Liver (tissue), 9 donors: ENCODE data around the gene ATOX1. TPM values are rescaled to one million over a fixed set of nuclear protein-coding genes. Genes with fewer than 3 reads are reported as not detected.

ENCODE experiments used
- DNase-seq: peaks from one replicate; pipeline ENCODE4 v3.0.0-alpha.2; 2017; ENCODE audit warnings: low spot score
- H3K27ac ChIP-seq, 2 donors: one replicate each; pipeline ENCODE4 v1.7.0; 2013; ENCODE audit warnings: inconsistent platforms in 2 of 2, low read length in 2 of 2, control low read depth in 1 of 2, low read depth in 1 of 2, mild to moderate bottlenecking in 1 of 2
- H3K27me3 ChIP-seq, 4 donors: one replicate each; pipeline versions ENCODE4 v1.6.1 to v1.7.0; 2013; ENCODE audit warnings: low read length in 3 of 4, inconsistent platforms in 1 of 4, mild to moderate bottlenecking in 1 of 4, moderate library complexity in 1 of 4; ENCODE audit not compliant: control insufficient read depth in 4 of 4, insufficient read depth in 4 of 4
- H3K36me3 ChIP-seq, 4 donors: one replicate each; pipeline versions ENCODE4 v1.6.1 to v1.7.0; 2013; ENCODE audit warnings: low read length in 3 of 4, mild to moderate bottlenecking in 3 of 4, low read depth in 1 of 4, moderate library complexity in 1 of 4; ENCODE audit not compliant: control insufficient read depth in 4 of 4, insufficient read depth in 3 of 4
- H3K4me1 ChIP-seq, 4 donors: one replicate each; pipeline versions ENCODE4 v1.6.1 to v1.7.0; 2013; ENCODE audit warnings: low read length in 3 of 4, mild to moderate bottlenecking in 3 of 4, moderate library complexity in 1 of 4; ENCODE audit not compliant: control insufficient read depth in 4 of 4, insufficient read depth in 4 of 4
- H3K4me3 ChIP-seq, 3 donors: one replicate each; pipeline versions ENCODE4 v1.6.1 to v1.7.0; 2013; ENCODE audit warnings: low read length in 3 of 3, control low read depth in 1 of 3, low read depth in 1 of 3, mild to moderate bottlenecking in 1 of 3
- H3K9ac ChIP-seq, 2 donors: one replicate each; pipeline ENCODE4 v1.7.0; 2013; ENCODE audit warnings: low read length in 2 of 2, mild to moderate bottlenecking in 2 of 2, moderate library complexity in 2 of 2, control low read depth in 1 of 2, low read depth in 1 of 2
- H3K9me3 ChIP-seq, 4 donors: one replicate each; pipeline versions ENCODE4 v1.6.1 to v1.7.0; 2013; ENCODE audit warnings: low read length in 3 of 4; ENCODE audit not compliant: control insufficient read depth in 4 of 4
- EGR1 ChIP-seq, 2 donors: IDR thresholded peaks; 2 replicates each; pipeline ENCODE4 v1.6.1; 2016 to 2018; ENCODE audit warnings: antibody characterized with exemption in 2 of 2, low read depth in 2 of 2
- FOXA1 ChIP-seq: IDR thresholded peaks from 2 replicates; pipeline ENCODE4 v1.6.1; 2016; ENCODE audit warnings: antibody characterized with exemption
- FOXA2 ChIP-seq: IDR thresholded peaks from 2 replicates; pipeline ENCODE4 v1.6.1; 2016; ENCODE audit warnings: antibody characterized with exemption
- GABPA ChIP-seq, 2 donors: IDR thresholded peaks in 1 of 2; conservative IDR thresholded peaks in 1 of 2; 2 replicates each; pipeline ENCODE4 v1.6.1; 2016; ENCODE audit warnings: antibody characterized with exemption in 2 of 2, mild to moderate bottlenecking in 1 of 2, moderate library complexity in 1 of 2
- HNF4A ChIP-seq, 2 donors: conservative IDR thresholded peaks; 2 replicates each; pipeline ENCODE4 v1.6.1; 2016; ENCODE audit warnings: antibody characterized with exemption in 2 of 2, mild to moderate bottlenecking in 2 of 2
- HNF4G ChIP-seq: IDR thresholded peaks from 2 replicates; pipeline ENCODE4 v1.6.1; 2016; ENCODE audit warnings: antibody characterized with exemption
- JUND ChIP-seq, 2 donors: IDR thresholded peaks; 2 replicates each; pipeline ENCODE4 v1.6.1; 2016; ENCODE audit warnings: antibody characterized with exemption in 2 of 2
- NR2F2 ChIP-seq: IDR thresholded peaks from 2 replicates; pipeline ENCODE4 v1.6.1; 2016; ENCODE audit warnings: antibody characterized with exemption
- RAD21 ChIP-seq, 2 donors: IDR thresholded peaks; 2 replicates each; pipeline ENCODE4 v1.6.1; 2016; ENCODE audit warnings: antibody characterized with exemption in 2 of 2, mild to moderate bottlenecking in 2 of 2
- RXRA ChIP-seq, 2 donors: IDR thresholded peaks; 2 replicates each; pipeline ENCODE4 v1.6.1; 2017 to 2018; ENCODE audit warnings: antibody characterized with exemption in 2 of 2, mild to moderate bottlenecking in 1 of 2
- SP1 ChIP-seq: IDR thresholded peaks from 2 replicates; pipeline ENCODE4 v1.6.1; 2018; ENCODE audit warnings: antibody characterized with exemption, mild to moderate bottlenecking
- TAF1 ChIP-seq: conservative IDR thresholded peaks from 2 replicates; pipeline ENCODE4 v1.6.1; 2016; ENCODE audit warnings: antibody characterized with exemption, mild to moderate bottlenecking
- YY1 ChIP-seq: IDR thresholded peaks from 2 replicates; pipeline ENCODE4 v1.6.1; 2016; ENCODE audit warnings: antibody characterized with exemption, mild to moderate bottlenecking
- WGBS: extraction: QIAGEN DNeasy Blood & Tissue Kit; methylation state at CpG from one replicate; pipeline ENCODE4 v1.1.7; 2013; 5-methylcytosine and 5-hydroxymethylcytosine counted together
- polyA plus RNA-seq, 2 donors: library from polyadenylated mRNA; stranded (reverse) in 1 of 2; unstranded in 1 of 2; fragments of 200-250 nt in 1 of 2; fragments of >200 nt in 1 of 2; fragmentation: Nextera tagmentation in 1 of 2; extraction: Ambion mirVana in 1 of 2; gene quantifications; one replicate each; pipeline versions ENCODE4 v1.2.1 to v1.2.3, GENCODE V29; 2013 to 2015
- total RNA-seq, 2 donors: library from RNA; depleted of rRNA; stranded (reverse); fragments of >200 nt; gene quantifications; one replicate each; pipeline ENCODE4 v1.2.3, GENCODE V29; 2014
- TF ChIP-seq, protein P1 (sequence below): fragments of 150-350 bp; IDR thresholded peaks from 2 replicates; pipeline ENCODE4 v1.5.1; 2017; ENCODE audit warnings: improper control_type of control experiment, low read depth, low read length; ENCODE audit not compliant: missing input control
- TF ChIP-seq, protein P2 (sequence below): IDR thresholded peaks from 2 replicates; pipeline ENCODE4 v1.6.1; 2016; ENCODE audit warnings: antibody characterized with exemption
- TF ChIP-seq, protein P3 (sequence below): IDR thresholded peaks from 2 replicates; pipeline ENCODE4 v1.6.1; 2016; ENCODE audit warnings: antibody characterized with exemption, mild to moderate bottlenecking
- TF ChIP-seq, protein P4 (sequence below): IDR thresholded peaks from 2 replicates; pipeline ENCODE4 v1.6.1; 2016; ENCODE audit warnings: antibody characterized with exemption
- TF ChIP-seq, protein P5 (sequence below): IDR thresholded peaks from 2 replicates; pipeline ENCODE4 v1.6.1; 2016; ENCODE audit warnings: antibody characterized with exemption
- donor health status: healthy.
- donor health status: healthy.
- donor health status: healthy.
- donor health status: healthy.
- donor health status: healthy.

Gene ATOX1
- total and polyA plus RNA-seq, 4 donors: 25.9 to 307 (median 95.6) TPM

DNA sequence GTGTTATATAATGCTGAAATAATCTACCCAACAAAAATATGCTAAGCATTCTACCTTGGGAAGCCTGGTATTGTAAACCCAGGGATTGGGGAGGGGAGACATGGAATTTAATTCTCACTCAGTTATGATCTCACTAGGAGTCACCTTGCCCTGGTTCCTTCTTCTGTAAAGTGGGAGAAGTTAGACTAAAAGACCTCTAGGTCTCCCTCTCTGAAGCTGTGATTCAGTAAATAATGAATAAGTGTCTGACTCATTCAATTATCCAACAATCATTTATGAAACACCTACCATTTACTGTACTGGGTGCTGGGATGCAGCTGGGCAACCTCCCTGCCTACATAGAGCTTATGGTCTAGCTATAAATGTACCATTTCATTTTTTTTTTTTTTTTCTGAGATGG, 51.5 kb downstream of the ATOX1 start:
- H3K9me3 ChIP-seq: no peaks in the 10 kb centered on the region
- H3K4me3 ChIP-seq: no peak overlapping the region
- H3K27me3 ChIP-seq: no peaks in the 10 kb centered on the region
- H3K27ac ChIP-seq: no peak overlapping the region
- no peak overlapping the region for H3K9ac ChIP-seq
- no peak for TF ChIP-seq FOXA2
- TF ChIP-seq EGR1 (IDR thresholded peaks at IDR 0.05; ENCODE audit: low read depth in 2 of 2): no peak
- TF ChIP-seq, protein P1, sequence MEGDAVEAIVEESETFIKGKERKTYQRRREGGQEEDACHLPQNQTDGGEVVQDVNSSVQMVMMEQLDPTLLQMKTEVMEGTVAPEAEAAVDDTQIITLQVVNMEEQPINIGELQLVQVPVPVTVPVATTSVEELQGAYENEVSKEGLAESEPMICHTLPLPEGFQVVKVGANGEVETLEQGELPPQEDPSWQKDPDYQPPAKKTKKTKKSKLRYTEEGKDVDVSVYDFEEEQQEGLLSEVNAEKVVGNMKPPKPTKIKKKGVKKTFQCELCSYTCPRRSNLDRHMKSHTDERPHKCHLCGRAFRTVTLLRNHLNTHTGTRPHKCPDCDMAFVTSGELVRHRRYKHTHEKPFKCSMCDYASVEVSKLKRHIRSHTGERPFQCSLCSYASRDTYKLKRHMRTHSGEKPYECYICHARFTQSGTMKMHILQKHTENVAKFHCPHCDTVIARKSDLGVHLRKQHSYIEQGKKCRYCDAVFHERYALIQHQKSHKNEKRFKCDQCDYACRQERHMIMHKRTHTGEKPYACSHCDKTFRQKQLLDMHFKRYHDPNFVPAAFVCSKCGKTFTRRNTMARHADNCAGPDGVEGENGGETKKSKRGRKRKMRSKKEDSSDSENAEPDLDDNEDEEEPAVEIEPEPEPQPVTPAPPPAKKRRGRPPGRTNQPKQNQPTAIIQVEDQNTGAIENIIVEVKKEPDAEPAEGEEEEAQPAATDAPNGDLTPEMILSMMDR: no peak
- no peak for TF ChIP-seq GABPA (IDR thresholded peaks at IDR 0.05 in 1 of 2, conservative IDR thresholded peaks at IDR 0.05 in 1 of 2)
- TF ChIP-seq, protein P2, sequence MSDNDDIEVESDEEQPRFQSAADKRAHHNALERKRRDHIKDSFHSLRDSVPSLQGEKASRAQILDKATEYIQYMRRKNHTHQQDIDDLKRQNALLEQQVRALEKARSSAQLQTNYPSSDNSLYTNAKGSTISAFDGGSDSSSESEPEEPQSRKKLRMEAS: no peak
- TF ChIP-seq RAD21 (IDR thresholded peaks at IDR 0.05): no peak
- TF ChIP-seq YY1: no peak
- TF ChIP-seq FOXA1: no peak
- TF ChIP-seq RXRA (IDR thresholded peaks at IDR 0.05): no peak
- TF ChIP-seq, protein P3, sequence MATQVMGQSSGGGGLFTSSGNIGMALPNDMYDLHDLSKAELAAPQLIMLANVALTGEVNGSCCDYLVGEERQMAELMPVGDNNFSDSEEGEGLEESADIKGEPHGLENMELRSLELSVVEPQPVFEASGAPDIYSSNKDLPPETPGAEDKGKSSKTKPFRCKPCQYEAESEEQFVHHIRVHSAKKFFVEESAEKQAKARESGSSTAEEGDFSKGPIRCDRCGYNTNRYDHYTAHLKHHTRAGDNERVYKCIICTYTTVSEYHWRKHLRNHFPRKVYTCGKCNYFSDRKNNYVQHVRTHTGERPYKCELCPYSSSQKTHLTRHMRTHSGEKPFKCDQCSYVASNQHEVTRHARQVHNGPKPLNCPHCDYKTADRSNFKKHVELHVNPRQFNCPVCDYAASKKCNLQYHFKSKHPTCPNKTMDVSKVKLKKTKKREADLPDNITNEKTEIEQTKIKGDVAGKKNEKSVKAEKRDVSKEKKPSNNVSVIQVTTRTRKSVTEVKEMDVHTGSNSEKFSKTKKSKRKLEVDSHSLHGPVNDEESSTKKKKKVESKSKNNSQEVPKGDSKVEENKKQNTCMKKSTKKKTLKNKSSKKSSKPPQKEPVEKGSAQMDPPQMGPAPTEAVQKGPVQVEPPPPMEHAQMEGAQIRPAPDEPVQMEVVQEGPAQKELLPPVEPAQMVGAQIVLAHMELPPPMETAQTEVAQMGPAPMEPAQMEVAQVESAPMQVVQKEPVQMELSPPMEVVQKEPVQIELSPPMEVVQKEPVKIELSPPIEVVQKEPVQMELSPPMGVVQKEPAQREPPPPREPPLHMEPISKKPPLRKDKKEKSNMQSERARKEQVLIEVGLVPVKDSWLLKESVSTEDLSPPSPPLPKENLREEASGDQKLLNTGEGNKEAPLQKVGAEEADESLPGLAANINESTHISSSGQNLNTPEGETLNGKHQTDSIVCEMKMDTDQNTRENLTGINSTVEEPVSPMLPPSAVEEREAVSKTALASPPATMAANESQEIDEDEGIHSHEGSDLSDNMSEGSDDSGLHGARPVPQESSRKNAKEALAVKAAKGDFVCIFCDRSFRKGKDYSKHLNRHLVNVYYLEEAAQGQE: no peak
- no peak for TF ChIP-seq JUND (IDR thresholded peaks at IDR 0.05)
- TF ChIP-seq HNF4G: no peak
- TF ChIP-seq HNF4A (conservative IDR thresholded peaks at IDR 0.05): no peak
- TF ChIP-seq, protein P4, sequence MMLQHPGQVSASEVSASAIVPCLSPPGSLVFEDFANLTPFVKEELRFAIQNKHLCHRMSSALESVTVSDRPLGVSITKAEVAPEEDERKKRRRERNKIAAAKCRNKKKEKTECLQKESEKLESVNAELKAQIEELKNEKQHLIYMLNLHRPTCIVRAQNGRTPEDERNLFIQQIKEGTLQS: no peak
- no peak for TF ChIP-seq TAF1
- TF ChIP-seq, protein P5, sequence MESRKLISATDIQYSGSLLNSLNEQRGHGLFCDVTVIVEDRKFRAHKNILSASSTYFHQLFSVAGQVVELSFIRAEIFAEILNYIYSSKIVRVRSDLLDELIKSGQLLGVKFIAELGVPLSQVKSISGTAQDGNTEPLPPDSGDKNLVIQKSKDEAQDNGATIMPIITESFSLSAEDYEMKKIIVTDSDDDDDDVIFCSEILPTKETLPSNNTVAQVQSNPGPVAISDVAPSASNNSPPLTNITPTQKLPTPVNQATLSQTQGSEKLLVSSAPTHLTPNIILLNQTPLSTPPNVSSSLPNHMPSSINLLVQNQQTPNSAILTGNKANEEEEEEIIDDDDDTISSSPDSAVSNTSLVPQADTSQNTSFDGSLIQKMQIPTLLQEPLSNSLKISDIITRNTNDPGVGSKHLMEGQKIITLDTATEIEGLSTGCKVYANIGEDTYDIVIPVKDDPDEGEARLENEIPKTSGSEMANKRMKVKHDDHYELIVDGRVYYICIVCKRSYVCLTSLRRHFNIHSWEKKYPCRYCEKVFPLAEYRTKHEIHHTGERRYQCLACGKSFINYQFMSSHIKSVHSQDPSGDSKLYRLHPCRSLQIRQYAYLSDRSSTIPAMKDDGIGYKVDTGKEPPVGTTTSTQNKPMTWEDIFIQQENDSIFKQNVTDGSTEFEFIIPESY: no peak
- DNase-seq: no peak
- H3K4me1 ChIP-seq: no peaks in the 10 kb centered on the region
- no peaks in the 10 kb centered on the region for H3K36me3 ChIP-seq

DNA sequence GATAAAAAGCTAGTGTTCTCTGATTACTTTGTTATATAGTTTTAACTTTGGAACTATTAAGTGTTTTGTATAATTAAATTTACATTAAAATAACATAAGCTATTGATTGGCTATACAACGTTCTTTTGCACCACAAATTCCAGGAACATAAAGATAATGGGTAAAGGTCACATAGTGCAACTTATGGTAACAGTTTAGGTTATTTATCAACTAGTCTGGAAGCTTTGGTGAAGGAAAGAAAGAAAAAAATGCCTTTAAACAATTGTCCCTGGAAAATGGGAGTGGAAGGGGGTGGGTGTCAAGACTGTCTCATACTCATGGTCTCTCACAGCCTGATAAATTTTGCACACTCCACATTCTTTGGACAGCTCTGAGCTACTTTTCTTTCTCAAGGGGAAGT, 54.7 kb downstream of the ATOX1 start:
- WGBS: 42% methylated on average over 1 of the region's 1 CpG
- no peaks in the 10 kb centered on the region for H3K36me3 ChIP-seq
- H3K4me3 ChIP-seq: no peak overlapping the region
- H3K27me3 ChIP-seq: no peaks in the 10 kb centered on the region
- H3K9ac ChIP-seq: no peak overlapping the region
- DNase-seq: no peak
- no peak overlapping the region for H3K27ac ChIP-seq
- H3K9me3 ChIP-seq: no peaks in the 10 kb centered on the region
- H3K4me1 ChIP-seq: no peaks in the 10 kb centered on the region
- TF ChIP-seq FOXA2 (no peak), NR2F2 (no peak), SP1 (no peak), HNF4A (conservative IDR thresholded peaks at IDR 0.05) (no peak), RXRA (IDR thresholded peaks at IDR 0.05) (no peak), YY1 (no peak), RAD21 (IDR thresholded peaks at IDR 0.05) (no peak), TAF1 (no peak), HNF4G (no peak), JUND (IDR thresholded peaks at IDR 0.05) (no peak), GABPA (IDR thresholded peaks at IDR 0.05 in 1 of 2, conservative IDR thresholded peaks at IDR 0.05 in 1 of 2) (no peak)
- TF ChIP-seq, protein P1: no peak
- TF ChIP-seq, protein P2: no peak
- TF ChIP-seq, protein P3: no peak
